ENCODE data around the gene RAD9A.
A peak's percentile ranks its signal among the peaks of the same experiment; 100 is the strongest.

Gene RAD9A

GRCh38 chr11:67356864-67357561 is 34.8 kb upstream of the RAD9A start:
- no peak overlapping the region for H3K4me3 ChIP-seq (ENCODE audit: low read depth, low read length)
- TF ChIP-seq CTCF (IDR thresholded peaks at IDR 0.05; ENCODE audit: low read depth, low read length) (peak; percentile 98), POLR2A (IDR thresholded peaks at IDR 0.05; ENCODE audit: extremely low read depth, insufficient read length) (no peak), MYC (IDR thresholded peaks at IDR 0.05; ENCODE audit: low read depth, low read length) (peak; percentile 48; the same call in 1 of the 2 replicates), MAX (IDR thresholded peaks at IDR 0.05; ENCODE audit: low read depth, low read length) (peak; percentile 38; the same call in 1 of the 2 replicates)
- DNase-seq (ENCODE audit: low read depth), result peak; percentile 91

GRCh38 chr11:67357831-67358670 is 33.7 kb upstream of the RAD9A start:
- no peak overlapping the region for H3K4me3 ChIP-seq (ENCODE audit: low read depth, low read length)
- DNase-seq (ENCODE audit: low read depth), result no peak
- TF ChIP-seq CTCF (IDR thresholded peaks at IDR 0.05; ENCODE audit: low read depth, low read length) (no peak), MYC (IDR thresholded peaks at IDR 0.05; ENCODE audit: low read depth, low read length) (no peak), MAX (IDR thresholded peaks at IDR 0.05; ENCODE audit: low read depth, low read length) (no peak), POLR2A (IDR thresholded peaks at IDR 0.05; ENCODE audit: extremely low read depth, insufficient read length) (no peak)

GRCh38 chr11:67364169-67364568 is 27.6 kb upstream of the RAD9A start:
- DNase-seq (ENCODE audit: low read depth), result no peak
- no peak overlapping the region for H3K4me3 ChIP-seq (ENCODE audit: low read depth, low read length)
- TF ChIP-seq MYC (IDR thresholded peaks at IDR 0.05; ENCODE audit: low read depth, low read length) (no peak), CTCF (IDR thresholded peaks at IDR 0.05; ENCODE audit: low read depth, low read length) (no peak)

GRCh38 chr11:67364783-67365722 is 26.7 kb upstream of the RAD9A start:
- H3K4me3 ChIP-seq (ENCODE audit: low read depth, low read length), result no peak overlapping the region
- DNase-seq (ENCODE audit: low read depth), result no peak
- no peak for TF ChIP-seq MYC (IDR thresholded peaks at IDR 0.05; ENCODE audit: low read depth, low read length)
- no peak for TF ChIP-seq POLR2A (IDR thresholded peaks at IDR 0.05; ENCODE audit: extremely low read depth, insufficient read length)
- no peak for TF ChIP-seq CTCF (IDR thresholded peaks at IDR 0.05; ENCODE audit: low read depth, low read length)
- no peak for TF ChIP-seq MAX (IDR thresholded peaks at IDR 0.05; ENCODE audit: low read depth, low read length)

GRCh38 chr11:67365736-67366444 is 25.9 kb upstream of the RAD9A start:
- TF ChIP-seq POLR2A (IDR thresholded peaks at IDR 0.05; ENCODE audit: extremely low read depth, insufficient read length), result no peak
- TF ChIP-seq CTCF (IDR thresholded peaks at IDR 0.05; ENCODE audit: low read depth, low read length), result no peak
- TF ChIP-seq MYC (IDR thresholded peaks at IDR 0.05; ENCODE audit: low read depth, low read length), result no peak
- no peak for TF ChIP-seq MAX (IDR thresholded peaks at IDR 0.05; ENCODE audit: low read depth, low read length)
- no peak overlapping the region for H3K4me3 ChIP-seq (ENCODE audit: low read depth, low read length)
- DNase-seq (ENCODE audit: low read depth), result no peak

Measured in NB4 (cell line).